Activated T-helper 1 cell treated with Interleukin-2 at 50 U/mL for 16 hours (primary cell): ENCODE data around the gene KRTAP9-2.
"Not testable (repeated sequence)": the region's sequence is repeated elsewhere in the genome, so short reads cannot be mapped to it uniquely, and the experiment has no call there.

Experiments used
- DNase-seq: peaks from one replicate; pipeline ENCODE4 v3.0.0-alpha.2; 2020; ENCODE audit warnings: low read depth

Gene KRTAP9-2

DNA sequence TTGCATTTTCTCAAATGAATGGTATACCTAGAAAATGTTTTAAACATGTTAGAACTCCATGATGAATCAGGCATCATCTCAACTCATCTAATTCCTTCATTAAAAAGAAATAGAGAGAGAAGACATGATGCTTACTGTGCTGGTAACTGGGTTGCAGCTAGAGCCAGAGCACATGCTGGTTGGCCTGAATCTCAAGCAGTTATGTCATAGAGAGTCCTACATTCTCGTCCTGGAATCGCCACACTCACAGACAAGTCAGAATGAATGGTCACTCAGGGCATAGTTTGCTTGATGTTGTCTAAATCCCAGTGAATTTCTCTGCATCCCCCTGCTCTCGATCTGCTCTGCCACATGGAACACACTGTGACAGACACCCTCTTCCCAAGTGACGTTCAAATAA lies 10.7 kb downstream of the KRTAP9-2 start:
- not testable (repeated sequence) for DNase-seq

DNA sequence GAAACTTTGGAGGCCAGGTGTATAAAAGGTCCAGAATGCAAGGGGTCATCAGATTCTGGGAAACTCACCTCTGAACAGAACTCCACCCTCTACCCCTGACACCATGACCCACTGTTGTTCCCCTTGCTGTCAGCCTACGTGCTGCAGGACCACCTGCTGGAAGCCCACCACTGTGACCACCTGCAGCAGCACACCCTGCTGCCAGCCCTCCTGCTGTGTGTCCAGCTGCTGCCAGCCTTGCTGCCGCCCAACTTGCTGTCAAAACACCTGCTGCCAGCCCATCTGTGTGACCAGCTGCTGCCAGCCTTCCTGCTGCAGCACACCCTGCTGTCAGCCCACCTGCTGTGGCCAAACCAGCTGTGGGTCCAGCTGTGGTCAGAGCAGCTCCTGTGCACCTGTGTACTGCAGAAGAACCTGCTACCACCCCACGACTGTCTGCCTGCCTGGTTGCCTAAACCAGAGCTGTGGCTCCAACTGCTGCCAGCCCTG lies 11.5 kb downstream of the KRTAP9-2 start, which contains the start of gene KRTAP9-8:
Gene KRTAP9-8, plus strand, starts transcription at position 51 of the 489 bp plus-strand sequence. Its CDS starts 53 bp downstream, at position 104.
- DNase-seq, result not testable (repeated sequence)

DNA sequence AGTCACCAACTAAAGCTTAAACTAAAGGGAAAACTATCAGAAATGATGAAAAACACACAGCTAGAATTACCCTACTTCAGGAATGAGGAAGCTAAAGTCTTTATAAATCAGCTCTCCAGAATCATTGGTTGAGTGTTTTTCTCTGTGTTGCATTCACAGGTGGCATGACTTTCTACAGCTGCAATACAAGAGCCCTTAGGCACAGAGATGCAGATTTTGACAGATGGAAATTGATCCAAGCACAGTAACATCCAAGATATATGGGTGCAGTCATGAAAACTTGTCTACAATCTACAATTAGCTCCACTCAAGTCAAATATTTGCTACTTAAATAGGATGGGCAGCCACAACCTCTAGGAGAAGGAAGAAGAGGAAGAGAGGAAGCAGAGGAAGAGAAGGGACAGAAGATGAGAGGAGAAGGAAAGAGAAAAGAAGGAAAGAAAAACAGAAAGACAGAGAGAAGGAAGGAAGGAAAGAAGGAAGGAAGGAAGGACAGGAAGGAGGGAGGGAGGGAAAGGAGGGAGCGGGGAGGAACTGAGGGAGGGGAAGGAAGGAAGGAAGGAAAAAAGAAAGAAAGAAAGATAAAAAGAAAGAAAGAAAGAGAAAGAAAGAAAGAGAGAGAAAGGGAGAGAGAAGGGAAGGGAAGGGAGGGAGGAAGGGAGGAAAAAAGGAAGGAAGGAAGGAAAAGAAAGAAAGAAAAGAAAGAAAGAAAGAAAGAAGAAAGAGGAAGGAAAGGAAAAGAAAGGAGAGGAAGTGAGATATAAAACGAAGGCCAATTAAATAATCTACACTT lies 20.7 kb downstream of the KRTAP9-2 start:
- DNase-seq, result not testable (repeated sequence)

DNA sequence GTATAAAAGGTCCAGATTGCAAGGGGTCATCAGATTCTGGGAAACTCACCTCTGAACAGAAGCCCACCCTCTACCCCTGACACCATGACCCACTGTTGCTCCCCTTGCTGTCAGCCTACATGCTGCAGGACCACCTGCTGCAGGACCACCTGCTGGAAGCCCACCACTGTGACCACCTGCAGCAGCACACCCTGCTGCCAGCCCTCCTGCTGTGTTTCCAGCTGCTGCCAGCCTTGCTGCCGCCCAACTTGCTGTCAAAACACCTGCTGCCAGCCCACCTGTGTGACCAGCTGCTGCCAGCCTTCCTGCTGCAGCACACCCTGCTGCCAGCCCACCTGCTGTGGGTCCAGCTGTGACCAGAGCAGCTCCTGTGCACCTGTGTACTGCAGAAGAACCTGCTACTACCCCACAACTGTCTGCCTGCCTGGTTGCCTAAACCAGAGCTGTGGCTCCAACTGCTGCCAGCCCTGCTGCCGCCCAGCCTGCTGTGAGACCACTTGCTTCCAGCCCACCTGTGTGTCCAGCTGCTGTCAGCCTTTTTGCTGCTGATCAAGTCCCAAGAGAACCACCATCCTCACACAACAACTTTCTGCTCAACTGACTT lies 23.3 kb downstream of the KRTAP9-2 start, which contains the start of gene KRTAP9-4:
Gene KRTAP9-4, plus strand, starts transcription at position 51 of the 604 bp plus-strand sequence. Its CDS starts 34 bp downstream, at position 85.
- not testable (repeated sequence) for DNase-seq

DNA sequence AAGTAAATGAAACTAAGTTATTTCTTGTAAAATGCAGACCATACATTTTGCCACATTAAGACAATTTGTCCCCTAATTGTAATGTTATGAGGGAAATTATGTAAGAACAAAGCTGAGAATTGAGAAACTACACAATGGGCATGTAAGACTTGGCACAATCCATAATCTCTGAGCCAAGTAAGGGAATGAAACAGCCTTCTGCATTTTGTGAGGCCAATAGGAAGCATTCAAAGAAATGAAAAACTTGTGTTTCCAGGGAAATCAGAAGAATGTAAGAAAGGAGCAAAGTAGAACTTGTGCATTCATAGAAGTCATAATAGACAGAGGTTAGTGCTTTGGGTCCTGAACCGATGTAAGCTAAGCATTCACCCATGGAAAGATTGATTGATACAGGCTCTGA lies 24.8 kb downstream of the KRTAP9-2 start:
- no peak for DNase-seq

DNA sequence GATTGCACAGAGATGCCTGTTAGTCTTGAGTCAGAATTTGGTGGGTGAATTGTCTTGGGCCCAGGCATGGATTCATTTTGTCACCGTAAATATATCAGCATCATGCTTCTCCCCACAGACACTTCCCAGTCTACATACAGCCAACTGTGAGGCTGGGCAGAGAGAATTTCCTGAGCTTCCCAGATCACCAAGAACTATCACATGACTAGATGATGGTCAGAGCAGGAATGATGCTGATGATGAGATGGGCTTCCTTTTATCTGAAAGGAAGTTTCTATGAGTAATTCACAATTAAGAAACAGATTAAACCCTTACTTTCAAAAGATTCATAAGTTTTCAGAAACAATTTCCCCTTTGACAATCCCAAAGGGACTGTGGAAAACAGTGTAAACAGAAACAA lies 28.4 kb downstream of the KRTAP9-2 start:
- no peak for DNase-seq

DNA sequence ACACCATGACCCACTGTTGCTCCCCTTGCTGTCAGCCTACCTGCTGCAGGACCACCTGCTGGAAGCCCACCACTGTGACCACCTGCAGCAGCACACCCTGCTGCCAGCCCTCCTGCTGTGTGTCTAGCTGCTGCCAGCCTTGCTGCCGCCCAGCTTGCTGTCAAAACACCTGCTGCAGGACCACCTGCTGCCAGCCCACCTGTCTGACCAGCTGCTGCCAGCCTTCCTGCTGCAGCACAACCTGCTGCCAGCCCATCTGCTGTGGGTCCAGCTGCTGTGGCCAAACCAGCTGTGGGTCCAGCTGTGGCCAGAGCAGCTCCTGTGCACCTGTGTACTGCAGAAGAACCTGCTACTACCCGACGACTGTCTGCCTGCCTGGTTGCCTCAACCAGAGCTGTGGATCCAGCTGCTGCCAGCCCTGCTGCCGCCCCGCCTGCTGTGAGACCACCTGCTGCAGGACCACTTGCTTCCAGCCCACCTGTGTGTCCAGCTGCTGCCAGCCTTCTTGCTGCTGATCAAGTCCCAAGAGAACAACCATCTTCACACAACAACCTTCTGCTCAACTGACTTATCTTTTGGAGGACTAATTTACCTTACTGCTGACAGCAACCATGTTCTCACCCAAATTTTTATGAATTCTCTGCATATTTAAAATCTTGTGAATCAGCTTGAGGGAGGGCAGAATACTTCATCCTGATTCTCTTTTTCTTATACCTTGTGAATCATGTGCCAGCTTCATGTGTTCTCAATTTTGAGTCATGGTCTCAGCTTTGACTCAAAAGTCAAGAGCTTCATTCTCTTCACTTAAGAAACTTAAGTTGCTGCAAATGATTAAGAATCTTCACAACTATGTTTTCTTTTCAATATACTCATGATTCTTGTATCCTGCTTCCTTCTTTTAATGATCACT lies 29.2 kb downstream of the KRTAP9-2 start, which contains the start of gene KRTAP9-9:
Gene KRTAP9-9, plus strand, starts transcription at position 4 of the 910 bp plus-strand sequence.
- DNase-seq, result not testable (repeated sequence)

DNA sequence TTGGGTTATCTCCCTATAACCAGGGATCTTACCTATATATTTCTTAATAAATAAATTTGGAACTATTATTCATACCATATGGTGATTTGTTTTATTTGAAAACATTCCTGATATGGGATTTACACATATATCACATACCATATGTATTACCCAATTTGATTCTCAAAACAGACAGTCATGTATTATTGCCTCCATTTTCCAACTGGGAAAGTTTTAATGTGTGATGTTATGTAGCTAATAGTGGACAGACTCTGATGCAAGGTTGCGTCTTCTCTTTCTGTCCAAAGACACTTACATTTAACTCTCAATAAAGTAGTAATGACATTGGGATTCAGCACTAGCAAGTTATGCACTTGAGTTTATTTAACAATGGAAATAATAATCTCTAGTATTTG lies 29.8 kb downstream of the KRTAP9-2 start:
- no peak for DNase-seq

DNA sequence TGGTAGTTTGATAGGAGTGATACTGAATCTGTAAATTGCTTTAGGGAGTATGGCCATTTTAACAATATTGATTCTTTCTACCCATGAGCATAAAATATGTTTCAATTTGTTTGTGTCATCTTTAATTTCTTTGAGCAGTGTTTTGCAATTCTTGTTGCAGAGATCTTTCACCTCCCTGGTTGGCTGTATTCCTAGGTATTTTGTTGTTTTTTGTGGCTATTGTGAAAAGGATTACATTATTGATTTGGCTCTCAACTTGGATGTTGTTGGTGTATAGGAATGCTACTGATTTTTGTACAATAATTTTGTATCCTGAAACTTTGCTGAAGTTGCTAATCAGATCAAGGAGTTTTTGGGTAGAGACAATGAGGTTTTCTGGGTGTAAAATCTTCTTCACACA lies 32.0 kb downstream of the KRTAP9-2 start:
- no peak for DNase-seq

DNA sequence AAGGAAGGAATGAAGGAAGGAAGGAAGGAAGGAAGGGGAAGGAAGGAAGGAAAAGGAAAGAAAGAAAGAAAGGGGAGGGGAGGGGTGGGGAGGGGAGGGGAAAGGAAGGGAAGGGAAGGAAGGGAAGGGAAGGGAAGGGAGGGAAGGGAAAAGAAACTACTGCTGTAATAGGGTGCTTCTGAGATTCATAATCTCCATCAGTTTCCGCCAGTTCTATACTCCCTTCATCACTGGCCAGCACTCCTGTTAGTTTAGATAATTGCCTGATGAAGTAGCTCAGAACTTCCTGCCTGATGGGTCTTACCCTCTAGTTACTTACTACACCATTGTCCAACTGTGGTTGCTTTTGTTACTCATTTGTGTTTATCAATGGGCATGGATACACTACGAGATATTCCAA lies 36.8 kb downstream of the KRTAP9-2 start:
- DNase-seq, result no peak

DNA sequence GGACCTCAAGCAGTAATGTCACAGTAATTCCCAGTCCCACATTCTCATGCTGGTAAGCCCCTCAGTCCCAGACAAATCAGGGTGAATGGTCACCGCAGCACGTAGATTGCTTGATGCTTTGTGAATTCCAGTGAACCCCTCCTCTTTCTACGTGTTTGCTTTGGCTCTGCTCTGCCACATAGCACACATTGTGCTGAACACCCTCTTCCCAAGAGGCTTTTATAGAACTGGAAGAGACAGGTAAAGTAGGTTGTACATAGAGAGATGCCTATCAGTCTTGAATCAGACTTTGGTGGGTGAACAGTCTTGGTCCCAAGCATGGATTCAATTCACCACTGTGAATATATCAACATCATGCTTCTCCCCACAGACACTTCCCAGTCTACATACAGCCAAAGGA lies 38.2 kb downstream of the KRTAP9-2 start:
- DNase-seq, result no peak

DNA sequence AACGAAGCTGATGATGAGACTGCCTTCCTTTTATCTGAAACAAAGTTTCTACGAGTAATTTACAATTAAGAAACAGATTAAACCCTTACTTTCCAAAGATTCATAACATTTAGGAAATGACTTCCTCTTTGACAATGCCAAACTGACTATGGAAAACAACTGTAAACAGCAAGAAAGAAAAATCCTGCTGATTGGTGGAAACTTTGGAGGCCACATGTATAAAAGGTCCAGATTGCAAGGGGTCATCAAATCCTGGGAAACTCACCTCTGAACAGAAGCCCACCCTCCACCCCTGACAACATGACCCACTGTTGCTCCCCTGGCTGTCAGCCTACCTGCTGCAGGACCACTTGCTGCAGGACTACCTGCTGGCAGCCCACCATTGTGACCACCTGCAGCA lies 38.6 kb downstream of the KRTAP9-2 start, which contains the start of gene KRTAP9-6:
Gene KRTAP9-6, plus strand, starts transcription at position 301 of the 400 bp plus-strand sequence. Its CDS starts 0 bp downstream, at position 301.
- no peak for DNase-seq

DNA sequence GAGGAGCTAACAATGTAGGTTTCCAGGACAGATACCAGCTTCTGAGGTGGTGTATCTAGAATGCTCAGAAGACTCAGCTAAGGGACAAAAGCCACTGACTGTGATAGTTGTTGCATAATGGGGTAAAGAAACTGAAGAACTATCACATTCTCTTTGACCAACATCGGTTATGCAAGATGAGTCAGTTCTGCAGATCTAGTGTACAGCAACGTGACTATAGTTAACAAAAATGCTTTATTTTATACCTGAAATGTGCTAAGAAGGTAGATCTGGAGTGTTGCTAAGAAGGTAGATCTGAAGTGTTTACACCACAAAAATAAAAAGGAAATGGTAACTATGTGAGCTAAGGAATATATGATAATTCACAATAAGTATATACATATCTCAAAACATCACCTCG lies 41.3 kb downstream of the KRTAP9-2 start:
- no peak for DNase-seq

DNA sequence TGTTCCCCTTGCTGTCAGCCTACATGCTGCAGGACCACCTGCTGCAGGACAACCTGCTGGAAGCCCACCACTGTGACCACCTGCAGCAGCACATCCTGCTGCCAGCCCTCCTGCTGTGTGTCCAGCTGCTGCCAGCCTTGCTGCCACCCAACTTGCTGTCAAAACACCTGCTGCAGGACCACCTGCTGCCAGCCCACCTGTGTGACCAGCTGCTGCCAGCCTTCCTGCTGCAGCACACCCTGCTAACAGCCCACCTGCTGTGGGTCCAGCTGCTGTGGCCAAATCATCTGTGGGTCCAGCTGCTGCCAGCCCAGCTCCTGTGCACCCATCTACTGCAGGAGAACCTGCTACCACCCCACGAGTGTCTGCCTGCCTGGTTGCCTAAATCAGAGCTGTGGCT lies 44.9 kb downstream of the KRTAP9-2 start:
- DNase-seq, result not testable (repeated sequence)

DNA sequence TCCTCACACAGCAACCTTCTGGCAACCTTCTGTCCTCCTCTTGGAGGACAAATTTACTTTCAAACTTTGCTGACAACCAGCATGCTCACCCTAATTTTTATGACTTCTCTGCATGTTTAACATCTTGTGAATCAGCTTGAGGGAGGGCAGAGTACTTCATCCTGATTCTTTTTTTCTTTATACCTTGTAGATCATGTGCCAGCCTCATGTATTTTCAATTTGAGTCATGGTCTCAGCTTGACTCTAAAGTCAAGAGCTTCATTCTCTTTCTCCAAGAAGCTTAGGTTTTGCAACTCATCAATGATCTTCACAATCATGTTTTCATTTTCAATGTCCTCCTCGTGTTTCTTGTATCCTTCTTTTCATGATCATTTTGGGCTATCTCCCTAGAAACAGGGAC lies 45.4 kb downstream of the KRTAP9-2 start:
- DNase-seq, result no peak

DNA sequence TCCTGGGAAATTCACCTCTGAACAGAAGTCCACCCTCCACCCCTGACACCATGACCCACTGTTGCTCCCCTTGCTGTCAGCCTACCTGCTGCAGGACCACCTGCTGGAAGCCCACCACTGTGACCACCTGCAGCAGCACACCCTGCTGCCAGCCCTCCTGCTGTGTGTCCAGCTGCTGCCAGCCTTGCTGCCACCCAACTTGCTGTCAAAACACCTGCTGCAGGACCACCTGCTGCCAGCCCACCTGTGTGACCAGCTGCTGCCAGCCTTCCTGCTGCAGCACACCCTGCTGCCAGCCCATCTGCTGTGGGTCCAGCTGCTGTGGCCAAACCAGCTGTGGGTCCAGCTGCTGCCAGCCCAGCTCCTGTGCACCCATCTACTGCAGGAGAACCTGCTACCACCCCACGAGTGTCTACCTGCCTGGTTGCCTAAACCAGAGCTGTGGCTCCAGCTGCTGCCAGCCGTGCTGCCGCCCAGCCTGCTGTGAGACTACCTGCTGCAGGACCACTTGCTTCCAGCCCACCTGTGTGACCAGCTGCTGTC lies 49.3 kb downstream of the KRTAP9-2 start, which contains the start of gene KRTAP9-7:
Gene KRTAP9-7, plus strand, starts transcription at position 51 of the 543 bp plus-strand sequence. Its CDS starts 0 bp downstream, at position 51.
- not testable (repeated sequence) for DNase-seq
